HepG2 (cell line): ENCODE data around the gene SOCS3. TPM values are rescaled to one million over a fixed set of nuclear protein-coding genes. Genes with fewer than 3 reads are reported as not detected.
A peak's percentile ranks its signal among the peaks of the same experiment; 100 is the strongest.

Experiments
- BCL6 ChIP-seq: IDR thresholded peaks from 2 replicates; pipeline ENCODE4 v1.6.1; 2016; ENCODE audit warnings: missing genetic modification reagents, missing compliant biosample characterization
- MBD4 ChIP-seq: IDR thresholded peaks from 2 replicates; pipeline ENCODE4 v1.6.1; 2012; ENCODE audit warnings: low read length, inconsistent platforms, borderline replicate concordance
- YEATS2 ChIP-seq: sonication (generic); formaldehyde crosslinking; IDR thresholded peaks from 2 replicates; pipeline ENCODE4 v1.4.0; 2020; ENCODE audit warnings: missing genetic modification reagents, borderline replicate concordance
- ZFP36 ChIP-seq: fragments of 150-350 bp; IDR thresholded peaks from 2 replicates; pipeline ENCODE4 v1.6.1; 2018; ENCODE audit warnings: borderline replicate concordance, low read length, low read depth; ENCODE audit not compliant: partially characterized antibody
- ZFX ChIP-seq: sonication (generic); formaldehyde crosslinking; IDR thresholded peaks from 2 replicates; pipeline ENCODE4 v1.4.0; 2020; ENCODE audit warnings: mild to moderate bottlenecking, low read depth, missing genetic modification reagents, moderate library complexity
- ZKSCAN8 ChIP-seq: IDR thresholded peaks from 2 replicates; pipeline ENCODE4 v1.6.1; 2016; ENCODE audit warnings: borderline replicate concordance, missing genetic modification reagents, missing compliant biosample characterization
- ZNF230 ChIP-seq: sonication (generic); formaldehyde crosslinking; IDR thresholded peaks from 2 replicates; pipeline ENCODE4 v1.4.0; 2020; ENCODE audit warnings: mild to moderate bottlenecking, missing genetic modification reagents
- ZNF331 ChIP-seq: sonication (generic); formaldehyde crosslinking; IDR thresholded peaks from 2 replicates; pipeline ENCODE4 v1.4.0; 2020; ENCODE audit warnings: missing genetic modification reagents
- polyA plus RNA-seq, 8 experiments: library from polyadenylated mRNA; depleted of rRNA in 3 of 8; stranded (reverse) in 7 of 8; unstranded in 1 of 8; fragments of >200 nt; fragmentation: Illumina TruSeq in 4 of 8; extraction: Trizol in 4 of 8; gene quantifications; 2 replicates each; pipeline versions ENCODE4 v1.2.1 to v1.2.3, GENCODE V29; 2011 to 2016; ENCODE audit warnings: low read depth in 4 of 8, missing spikeins in 1 of 8, mixed read lengths in 1 of 8; ENCODE audit not compliant: insufficient read depth in 1 of 8
- total RNA-seq, 5 experiments: library from RNA; depleted of rRNA; stranded (reverse); fragments of >200 nt; fragmentation: Illumina TruSeq; extraction: Trizol; gene quantifications; 2 replicates each; pipeline ENCODE4 v1.2.3, GENCODE V29; 2016; ENCODE audit warnings: low read depth in 1 of 5
- TF ChIP-seq, protein P1 (sequence below), 2 experiments: sonication (generic) in 1 of 2; formaldehyde crosslinking in 1 of 2; IDR thresholded peaks; 2 replicates each; pipeline versions ENCODE4 v1.4.0 to v1.6.1; 2016 to 2020; ENCODE audit warnings: borderline replicate concordance in 1 of 2, low read depth in 1 of 2, mild to moderate bottlenecking in 1 of 2, missing genetic modification reagents in 1 of 2
- TF ChIP-seq, protein P2 (sequence below): IDR thresholded peaks from 2 replicates; pipeline ENCODE4 v1.6.1; 2018; ENCODE audit warnings: missing genetic modification reagents, mild to moderate bottlenecking, missing compliant biosample characterization
- TF ChIP-seq, protein P3 (sequence below): sonication (generic); formaldehyde crosslinking; IDR thresholded peaks from 2 replicates; pipeline ENCODE4 v1.4.0; 2020; ENCODE audit warnings: missing genetic modification reagents
- TF ChIP-seq, protein P4 (sequence below): IDR thresholded peaks from 2 replicates; pipeline ENCODE4 v1.6.1; 2016; ENCODE audit warnings: missing compliant biosample characterization, missing genetic modification reagents, borderline replicate concordance

Gene SOCS3
- total and polyA plus RNA-seq, 2 of the 13 experiments (the other 11 are each of a cell fraction or from before 2014, with no cell fraction given): 0.77 to 2.4 TPM

DNA sequence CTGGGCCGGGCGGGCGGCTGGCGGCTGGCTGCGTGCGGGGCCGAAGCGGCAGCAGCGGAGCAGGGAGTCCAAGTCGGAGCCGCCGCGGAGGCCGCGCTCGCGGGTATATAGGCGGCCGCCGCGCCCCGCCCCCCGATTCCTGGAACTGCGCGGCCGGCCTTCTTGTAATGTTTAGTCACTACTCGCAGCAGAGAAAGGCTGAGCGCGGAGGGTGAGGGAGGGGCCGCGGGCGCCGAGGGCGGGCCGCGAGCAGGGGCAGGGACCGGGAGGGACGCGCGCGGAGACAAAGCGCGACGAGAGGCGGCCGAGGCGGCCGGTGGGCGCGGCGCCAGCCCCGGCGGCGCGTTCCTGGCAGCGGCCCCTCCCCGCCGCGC, at the start of gene SOCS3 (continued):
- TF ChIP-seq, protein P1, sequence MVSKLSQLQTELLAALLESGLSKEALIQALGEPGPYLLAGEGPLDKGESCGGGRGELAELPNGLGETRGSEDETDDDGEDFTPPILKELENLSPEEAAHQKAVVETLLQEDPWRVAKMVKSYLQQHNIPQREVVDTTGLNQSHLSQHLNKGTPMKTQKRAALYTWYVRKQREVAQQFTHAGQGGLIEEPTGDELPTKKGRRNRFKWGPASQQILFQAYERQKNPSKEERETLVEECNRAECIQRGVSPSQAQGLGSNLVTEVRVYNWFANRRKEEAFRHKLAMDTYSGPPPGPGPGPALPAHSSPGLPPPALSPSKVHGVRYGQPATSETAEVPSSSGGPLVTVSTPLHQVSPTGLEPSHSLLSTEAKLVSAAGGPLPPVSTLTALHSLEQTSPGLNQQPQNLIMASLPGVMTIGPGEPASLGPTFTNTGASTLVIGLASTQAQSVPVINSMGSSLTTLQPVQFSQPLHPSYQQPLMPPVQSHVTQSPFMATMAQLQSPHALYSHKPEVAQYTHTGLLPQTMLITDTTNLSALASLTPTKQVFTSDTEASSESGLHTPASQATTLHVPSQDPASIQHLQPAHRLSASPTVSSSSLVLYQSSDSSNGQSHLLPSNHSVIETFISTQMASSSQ (IDR thresholded peaks at IDR 0.05; ENCODE audit: low read depth): no peak
- TF ChIP-seq, protein P1 (CRISPR knock-in tag; IDR thresholded peaks at IDR 0.05; ENCODE audit: borderline replicate concordance): peak; percentile 50; the same call in 1 of the 2 replicates
- TF ChIP-seq ZNF331 (CRISPR knock-in tag): peak; percentile 31; the same call in 1 of the 2 replicates
- TF ChIP-seq, protein P2, sequence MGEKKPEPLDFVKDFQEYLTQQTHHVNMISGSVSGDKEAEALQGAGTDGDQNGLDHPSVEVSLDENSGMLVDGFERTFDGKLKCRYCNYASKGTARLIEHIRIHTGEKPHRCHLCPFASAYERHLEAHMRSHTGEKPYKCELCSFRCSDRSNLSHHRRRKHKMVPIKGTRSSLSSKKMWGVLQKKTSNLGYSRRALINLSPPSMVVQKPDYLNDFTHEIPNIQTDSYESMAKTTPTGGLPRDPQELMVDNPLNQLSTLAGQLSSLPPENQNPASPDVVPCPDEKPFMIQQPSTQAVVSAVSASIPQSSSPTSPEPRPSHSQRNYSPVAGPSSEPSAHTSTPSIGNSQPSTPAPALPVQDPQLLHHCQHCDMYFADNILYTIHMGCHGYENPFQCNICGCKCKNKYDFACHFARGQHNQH (CRISPR knock-in tag): 0 out of 2 replicates have a peak, but pooled peaks have one; percentile 31
- TF ChIP-seq, protein P3, sequence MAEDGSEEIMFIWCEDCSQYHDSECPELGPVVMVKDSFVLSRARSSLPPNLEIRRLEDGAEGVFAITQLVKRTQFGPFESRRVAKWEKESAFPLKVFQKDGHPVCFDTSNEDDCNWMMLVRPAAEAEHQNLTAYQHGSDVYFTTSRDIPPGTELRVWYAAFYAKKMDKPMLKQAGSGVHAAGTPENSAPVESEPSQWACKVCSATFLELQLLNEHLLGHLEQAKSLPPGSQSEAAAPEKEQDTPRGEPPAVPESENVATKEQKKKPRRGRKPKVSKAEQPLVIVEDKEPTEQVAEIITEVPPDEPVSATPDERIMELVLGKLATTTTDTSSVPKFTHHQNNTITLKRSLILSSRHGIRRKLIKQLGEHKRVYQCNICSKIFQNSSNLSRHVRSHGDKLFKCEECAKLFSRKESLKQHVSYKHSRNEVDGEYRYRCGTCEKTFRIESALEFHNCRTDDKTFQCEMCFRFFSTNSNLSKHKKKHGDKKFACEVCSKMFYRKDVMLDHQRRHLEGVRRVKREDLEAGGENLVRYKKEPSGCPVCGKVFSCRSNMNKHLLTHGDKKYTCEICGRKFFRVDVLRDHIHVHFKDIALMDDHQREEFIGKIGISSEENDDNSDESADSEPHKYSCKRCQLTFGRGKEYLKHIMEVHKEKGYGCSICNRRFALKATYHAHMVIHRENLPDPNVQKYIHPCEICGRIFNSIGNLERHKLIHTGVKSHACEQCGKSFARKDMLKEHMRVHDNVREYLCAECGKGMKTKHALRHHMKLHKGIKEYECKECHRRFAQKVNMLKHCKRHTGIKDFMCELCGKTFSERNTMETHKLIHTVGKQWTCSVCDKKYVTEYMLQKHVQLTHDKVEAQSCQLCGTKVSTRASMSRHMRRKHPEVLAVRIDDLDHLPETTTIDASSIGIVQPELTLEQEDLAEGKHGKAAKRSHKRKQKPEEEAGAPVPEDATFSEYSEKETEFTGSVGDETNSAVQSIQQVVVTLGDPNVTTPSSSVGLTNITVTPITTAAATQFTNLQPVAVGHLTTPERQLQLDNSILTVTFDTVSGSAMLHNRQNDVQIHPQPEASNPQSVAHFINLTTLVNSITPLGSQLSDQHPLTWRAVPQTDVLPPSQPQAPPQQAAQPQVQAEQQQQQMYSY (CRISPR knock-in tag): no peak
- peak; percentile 43; the same call in 1 of the 2 replicates for TF ChIP-seq ZFX (CRISPR knock-in tag)
- TF ChIP-seq MBD4: no peak
- TF ChIP-seq ZKSCAN8 (CRISPR knock-in tag): no peak
- no peak for TF ChIP-seq ZFP36
- TF ChIP-seq, protein P4, sequence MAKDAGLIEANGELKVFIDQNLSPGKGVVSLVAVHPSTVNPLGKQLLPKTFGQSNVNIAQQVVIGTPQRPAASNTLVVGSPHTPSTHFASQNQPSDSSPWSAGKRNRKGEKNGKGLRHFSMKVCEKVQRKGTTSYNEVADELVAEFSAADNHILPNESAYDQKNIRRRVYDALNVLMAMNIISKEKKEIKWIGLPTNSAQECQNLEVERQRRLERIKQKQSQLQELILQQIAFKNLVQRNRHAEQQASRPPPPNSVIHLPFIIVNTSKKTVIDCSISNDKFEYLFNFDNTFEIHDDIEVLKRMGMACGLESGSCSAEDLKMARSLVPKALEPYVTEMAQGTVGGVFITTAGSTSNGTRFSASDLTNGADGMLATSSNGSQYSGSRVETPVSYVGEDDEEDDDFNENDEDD (CRISPR knock-in tag): peak; percentile 40; the same call in 1 of the 2 replicates
- peak; percentile 41; the same call in 1 of the 2 replicates for TF ChIP-seq YEATS2 (CRISPR knock-in tag)
- TF ChIP-seq ZNF230 (CRISPR knock-in tag): no peak
- TF ChIP-seq BCL6 (CRISPR knock-in tag): peak; percentile 96
- TF ChIP-seq, all 625 proteins: peak for 82
